ENCODE results near the gene CCDC121.

DNA sequence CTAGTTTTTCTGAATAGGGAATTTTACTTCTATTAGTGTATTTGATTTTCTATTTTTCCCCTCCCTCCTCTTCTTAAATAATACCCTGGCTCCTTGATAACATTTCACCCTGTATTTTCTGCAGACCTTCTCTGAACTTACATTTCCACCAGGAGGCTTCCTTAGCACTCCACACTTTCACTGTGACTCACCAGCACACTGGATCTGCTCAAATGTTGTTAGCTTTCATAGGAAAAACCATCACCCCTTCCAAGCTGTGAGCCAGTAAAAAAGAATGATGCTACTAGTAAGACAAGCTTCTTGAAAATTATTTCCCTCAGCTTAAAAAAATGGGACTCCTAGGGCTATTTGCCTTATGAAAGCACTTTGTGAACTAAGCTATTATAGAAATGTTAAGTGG, 18.5 kb upstream of the CCDC121 start:
- no peak for TF ChIP-seq EZH2 (IDR thresholded peaks at IDR 0.05; ENCODE audit: low read length, unreplicated experiment)
- TF ChIP-seq CTCF (conservative IDR thresholded peaks at IDR 0.05; ENCODE audit: low read depth, low read length), result no peak
- TF ChIP-seq EZH2phosphoT487 (IDR thresholded peaks at IDR 0.05; ENCODE audit: borderline replicate concordance, low read length), result no peak
